Smooth muscle cell (in vitro differentiated cells): Measurements from ENCODE around the gene ZNF79. TPM values are rescaled to one million over a fixed set of nuclear protein-coding genes. Genes with fewer than 3 reads are reported as not detected.

Experiments
- DNase-seq: peaks from one replicate; lab custom pipeline; 2025; ENCODE audit not compliant: unreplicated experiment; lab: John Stamatoyannopoulos, UW
- H2AFZ ChIP-seq: fragments of 200-600 bp; sonication (generic); 2 replicates; pipeline ENCODE4 v1.6.0; 2016; ENCODE audit warnings: antibody characterized with exemption, low read depth, mild to moderate bottlenecking
- H3F3A ChIP-seq: fragments of 200-600 bp; sonication (generic); 2 replicates; pipeline ENCODE4 v1.6.0; 2017; ENCODE audit warnings: antibody characterized with exemption, low read depth
- H3K27ac ChIP-seq: fragments of 200-600 bp; sonication (generic); 2 replicates; pipeline ENCODE4 v1.5.1; 2016; ENCODE audit warnings: low read depth, mild to moderate bottlenecking
- H3K27me3 ChIP-seq: fragments of 200-600 bp; sonication (generic); 2 replicates; pipeline ENCODE4 v1.6.1; 2016; ENCODE audit warnings: low read depth, mild to moderate bottlenecking
- H3K36me3 ChIP-seq: fragments of 200-600 bp; sonication (generic); 2 replicates; pipeline ENCODE4 v1.5.1; 2016; ENCODE audit warnings: low read depth
- H3K4me1 ChIP-seq: fragments of 200-600 bp; sonication (generic); 2 replicates; pipeline ENCODE4 v1.5.1; 2016; ENCODE audit warnings: low read depth
- H3K4me2 ChIP-seq: fragments of 200-600 bp; sonication (generic); 2 replicates; pipeline ENCODE4 v1.6.0; 2016; ENCODE audit warnings: mild to moderate bottlenecking
- H3K4me3 ChIP-seq: fragments of 200-600 bp; sonication (generic); 2 replicates; pipeline ENCODE4 v1.5.1; 2016; ENCODE audit warnings: mild to moderate bottlenecking
- H3K79me2 ChIP-seq: fragments of 200-600 bp; sonication (generic); 2 replicates; pipeline ENCODE4 v1.6.0; 2016; ENCODE audit warnings: low read depth, mild to moderate bottlenecking
- H3K9ac ChIP-seq: fragments of 200-600 bp; sonication (generic); 2 replicates; pipeline ENCODE4 v1.6.0; 2016; ENCODE audit warnings: low read depth
- H3K9me3 ChIP-seq: fragments of 200-600 bp; sonication (generic); replicated peaks from 2 replicates; pipeline ENCODE4 v1.5.1; 2016; ENCODE audit warnings: low read depth
- H4K20me1 ChIP-seq: fragments of 200-600 bp; sonication (generic); 2 replicates; pipeline ENCODE4 v1.6.0; 2016; ENCODE audit warnings: low read depth
- CTCF ChIP-seq: fragments of 200-600 bp; sonication (generic); IDR thresholded peaks from 2 replicates; pipeline ENCODE4 v1.5.1; 2017; ENCODE audit warnings: borderline replicate concordance, mild to moderate bottlenecking, antibody characterized with exemption; ENCODE audit not compliant: insufficient read depth, poor library complexity, severe bottlenecking
- WGBS: methylation state at CpG from one replicate; pipeline ENCODE4 v1.1.7; 2016; ENCODE audit warnings: low lambda C conversion rate; 5-methylcytosine and 5-hydroxymethylcytosine counted together
- polyA plus RNA-seq: library from polyadenylated mRNA; unstranded; fragments of >200 nt; fragmentation: Nextera tagmentation; extraction: Ambion mirVana; gene quantifications from 2 replicates; pipeline ENCODE4 v1.2.1, GENCODE V29; 2016
- total RNA-seq: library from RNA; depleted of rRNA; stranded (reverse); fragments of >200 nt; gene quantifications from 2 replicates; pipeline ENCODE4 v1.2.3, GENCODE V29; 2014

Gene ZNF79
- total and polyA plus RNA-seq, 2 experiments from 2014 or later = 4.3 to 6.6 TPM

GRCh38 chr9:127450243-127450760 is 26.1 kb downstream of the ZNF79 start:
- Histone ChIP-seq H3K9ac (peak overlapping the region; percentile 94), H3K4me2 (peak overlapping the region; percentile 94), H3K27ac (peak overlapping the region; percentile 89), H3K9me3 (no peaks in the 10 kb centered on the region), H3K36me3 (no peaks in the 10 kb centered on the region), H3K4me1 (peaks cover 17% of the 10 kb centered on the region), H3K27me3 (no peaks in the 10 kb centered on the region), H2AFZ (no peak overlapping the region), H3F3A (peaks cover 45% of the 10 kb centered on the region), H3K79me2 (peaks cover 36% of the 10 kb centered on the region), H3K4me3 (peak overlapping the region; percentile 86), H4K20me1 (peaks cover 57% of the 10 kb centered on the region)
- TF ChIP-seq CTCF = no peak
- DNase-seq = no peak
- under 1% methylated on average over 14 of the region's 14 CpGs for WGBS

DNA sequence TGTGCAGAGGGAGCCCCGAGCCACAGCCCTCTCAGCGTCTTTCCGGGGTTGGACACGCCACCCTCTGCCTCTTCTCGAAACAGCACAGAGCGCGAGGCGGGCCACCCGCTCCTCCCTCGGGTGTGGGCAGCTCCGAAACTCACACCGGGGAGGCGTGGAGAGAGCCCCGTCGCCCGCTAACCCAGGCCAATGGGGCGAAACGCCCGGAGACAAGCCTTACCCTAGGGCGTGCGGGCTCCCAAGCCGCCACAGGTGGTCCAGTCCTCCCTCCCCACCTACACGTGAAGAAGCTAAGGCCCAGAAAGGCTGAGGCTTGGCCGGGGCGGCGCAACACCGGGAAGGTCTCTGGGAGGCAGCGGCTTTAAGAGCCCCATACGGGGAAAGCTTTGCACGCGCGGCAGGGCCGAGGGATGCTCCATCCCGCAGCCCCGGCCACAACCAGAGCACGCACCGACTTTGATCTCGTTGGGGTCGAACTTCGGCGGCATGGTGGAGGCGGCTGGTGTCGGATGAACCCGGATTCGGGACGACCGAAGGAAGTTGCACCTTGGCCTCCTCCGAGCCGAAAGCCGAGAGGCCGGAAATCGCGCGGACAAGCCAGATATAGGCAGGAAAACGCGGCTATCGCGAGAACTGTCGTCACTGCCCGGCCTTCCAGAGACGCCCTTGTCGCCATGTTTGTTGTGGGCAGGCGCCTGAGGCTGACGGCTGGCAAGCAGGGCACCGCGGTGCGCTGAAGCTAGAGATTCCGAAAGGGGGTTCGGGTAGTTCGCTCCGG is 26.8 kb downstream of the ZNF79 start, which contains the start of the genes LRSAM1 and RPL12:
TSS of gene LRSAM1 (plus strand) at position 681 of the 778 bp plus-strand sequence. CDS start 3,018 bp downstream, outside the sequence.
TSS of gene RPL12 (minus strand) at position 577 of the 778 bp plus-strand sequence. CDS start at position 488, 89 bp downstream.
- Histone ChIP-seq H3K36me3 (no peaks in the 10 kb centered on the region), H3K9ac (peak within 1 kb of the TSS; percentile 94), H3K9me3 (no peaks in the 10 kb centered on the region), H3K79me2 (peaks cover 36% of the 10 kb centered on the region), H3K27me3 (no peaks in the 10 kb centered on the region), H3F3A (peaks cover 38% of the 10 kb centered on the region), H3K4me1 (peaks cover 17% of the 10 kb centered on the region), H3K4me3 (peak within 1 kb of the TSS; percentile 86), H3K27ac (peak within 1 kb of the TSS; percentile 89), H3K4me2 (peak within 1 kb of the TSS; percentile 94), H4K20me1 (peaks cover 51% of the 10 kb centered on the region), H2AFZ (peak within 1 kb of the TSS; percentile 94)
- no peak for TF ChIP-seq CTCF
- DNase-seq = peak; percentile 94
- under 1% methylated on average over 71 of the region's 71 CpGs for WGBS

DNA sequence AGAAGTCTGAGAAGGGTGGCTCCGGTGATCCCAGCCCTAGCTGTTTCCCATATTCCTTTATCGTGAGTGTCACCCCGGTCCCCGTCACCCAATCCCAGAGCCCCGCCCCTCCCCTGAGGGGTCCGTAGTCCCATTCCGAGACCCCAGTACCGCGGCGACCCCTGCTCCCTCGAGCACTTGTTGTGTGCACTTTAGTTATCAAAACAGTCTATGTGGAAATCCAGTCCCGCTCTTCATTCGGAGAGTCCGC is 27.4 kb downstream of the ZNF79 start:
- Histone ChIP-seq H3K27ac (peak overlapping the region; percentile 89), H3K4me1 (peaks cover 17% of the 10 kb centered on the region), H3K79me2 (peaks cover 36% of the 10 kb centered on the region), H4K20me1 (peaks cover 46% of the 10 kb centered on the region), H3K4me2 (peak overlapping the region; percentile 94), H3K4me3 (peak overlapping the region; percentile 86), H3F3A (peaks cover 33% of the 10 kb centered on the region), H3K9ac (peak overlapping the region; percentile 94), H3K9me3 (no peaks in the 10 kb centered on the region), H3K36me3 (no peaks in the 10 kb centered on the region), H2AFZ (peak overlapping the region; percentile 94), H3K27me3 (no peaks in the 10 kb centered on the region)
- DNase-seq = no peak
- TF ChIP-seq CTCF = no peak
- WGBS = under 1% methylated on average over 13 of the region's 14 CpGs
